Measurements from ENCODE around the gene NR2C2.

Gene NR2C2

DNA sequence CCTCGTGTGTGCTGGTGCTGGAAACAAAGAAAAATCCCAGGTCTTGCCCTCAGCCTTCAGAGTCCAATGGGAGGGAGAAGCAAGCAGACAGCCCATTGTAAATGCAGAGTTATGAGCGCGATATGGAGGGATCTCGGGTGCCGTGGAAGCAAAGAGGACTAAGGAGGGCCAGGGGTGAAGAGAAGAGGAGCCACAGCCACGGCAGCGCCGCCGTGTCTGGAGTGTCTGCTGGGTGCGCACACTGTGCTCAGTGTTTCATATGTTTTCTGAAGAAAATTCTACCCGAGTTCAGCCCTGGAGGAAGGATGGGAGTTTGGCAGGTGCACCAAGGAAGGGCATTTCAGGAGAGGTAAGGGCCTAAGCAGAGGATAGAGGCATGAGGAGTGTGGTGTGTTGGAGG is 35.7 kb upstream of the NR2C2 start:
- H3K4me2 ChIP-seq (ENCODE audit: low read length): no peak overlapping the region
- H3K4ac ChIP-seq (ENCODE audit: low read depth, low read length): no peak overlapping the region
- no peaks in the 10 kb centered on the region for H3K4me1 ChIP-seq (ENCODE audit: control insufficient read depth, low read depth, low read length)
- no peak overlapping the region for H3K9ac ChIP-seq (ENCODE audit: low read length)
- no peak for DNase-seq
- H3K56ac ChIP-seq (ENCODE audit: low read length): no peak overlapping the region
- no peak overlapping the region for H4K8ac ChIP-seq (ENCODE audit: low read depth, low read length)
- WGBS (ENCODE audit: extremely low coverage, insufficient coverage, low lambda C conversion rate): no CpG with 5 or more reads among the region's 11 CpGs
- H3K23ac ChIP-seq (ENCODE audit: low read length): no peak overlapping the region
- no peaks in the 10 kb centered on the region for H3K36me3 ChIP-seq (ENCODE audit: control insufficient read depth, insufficient read depth, low read length)
- H2BK120ac ChIP-seq (ENCODE audit: low read depth, low read length): no peak overlapping the region
- H2BK15ac ChIP-seq (replicated peaks; ENCODE audit: low read depth): no peak overlapping the region
- H3K27me3 ChIP-seq (ENCODE audit: insufficient read depth, low read length, poor library complexity): no peaks in the 10 kb centered on the region
- H2BK5ac ChIP-seq (ENCODE audit: low read length): no peak overlapping the region
- H3K18ac ChIP-seq (ENCODE audit: low read length): no peak overlapping the region
- no peaks in the 10 kb centered on the region for H3K79me1 ChIP-seq (ENCODE audit: low read length)
- no peak overlapping the region for H4K5ac ChIP-seq (ENCODE audit: low read length)
- H3K27ac ChIP-seq (ENCODE audit: low read depth, low read length): no peak overlapping the region
- no peak overlapping the region for H3K4me3 ChIP-seq (ENCODE audit: low read length)
- no peaks in the 10 kb centered on the region for H3K79me2 ChIP-seq (ENCODE audit: control insufficient read depth, insufficient read depth, low read length)
- no peak overlapping the region for H2AK5ac ChIP-seq (ENCODE audit: low read length)

DNA sequence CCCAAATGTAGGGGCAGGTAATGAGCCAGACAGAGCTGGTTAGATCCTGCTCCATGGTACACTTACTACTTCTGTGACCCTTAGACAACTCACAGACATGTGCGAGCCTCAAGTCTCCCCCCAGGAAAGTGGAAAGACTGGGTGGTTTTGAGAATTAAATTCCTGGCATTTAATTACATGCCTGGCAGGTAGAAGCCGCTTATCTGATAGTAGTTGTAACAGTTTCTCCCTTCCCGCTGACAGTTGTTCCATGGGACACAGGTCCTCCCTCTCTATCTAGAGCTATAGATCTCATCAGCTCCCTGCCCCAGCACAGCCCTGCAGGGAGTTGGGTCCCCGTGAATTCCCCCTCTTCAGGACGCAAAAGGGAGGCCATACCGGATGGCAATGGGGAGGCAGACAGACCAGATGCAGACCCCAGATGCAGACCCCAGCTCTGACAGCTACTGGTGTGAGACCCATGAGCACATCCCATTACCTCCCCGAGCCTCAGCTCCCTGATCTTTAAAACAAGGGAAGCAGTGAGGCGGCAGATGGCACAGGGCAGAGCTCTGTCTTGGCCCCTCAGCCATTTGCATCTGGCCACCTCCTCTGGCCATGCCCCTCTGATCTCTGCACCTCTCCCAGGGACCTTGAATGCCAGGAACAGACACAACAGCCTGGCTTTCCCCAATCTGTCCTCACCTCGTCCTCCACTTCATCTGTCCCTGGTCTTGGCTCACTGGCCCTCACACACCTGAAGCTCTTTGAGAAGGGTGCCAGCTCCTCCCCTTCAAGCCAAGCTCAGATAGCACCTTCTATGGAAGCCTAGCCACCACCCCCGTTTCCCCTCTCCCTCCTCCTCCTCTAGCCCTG is 34.1 kb upstream of the NR2C2 start:
- H3K4me3 ChIP-seq (ENCODE audit: low read length): no peak overlapping the region
- no peak overlapping the region for H3K9ac ChIP-seq (ENCODE audit: low read length)
- H3K27ac ChIP-seq (ENCODE audit: low read depth, low read length): no peak overlapping the region
- H3K79me2 ChIP-seq (ENCODE audit: control insufficient read depth, insufficient read depth, low read length): no peaks in the 10 kb centered on the region
- H4K5ac ChIP-seq (ENCODE audit: low read length): no peak overlapping the region
- no peak overlapping the region for H2BK15ac ChIP-seq (replicated peaks; ENCODE audit: low read depth)
- no peak overlapping the region for H4K8ac ChIP-seq (ENCODE audit: low read depth, low read length)
- H2AK5ac ChIP-seq (ENCODE audit: low read length): no peak overlapping the region
- H3K36me3 ChIP-seq (ENCODE audit: control insufficient read depth, insufficient read depth, low read length): no peaks in the 10 kb centered on the region
- DNase-seq: peak; percentile 31
- no peaks in the 10 kb centered on the region for H3K79me1 ChIP-seq (ENCODE audit: low read length)
- H2BK5ac ChIP-seq (ENCODE audit: low read length): no peak overlapping the region
- H3K23ac ChIP-seq (ENCODE audit: low read length): no peak overlapping the region
- no CpG with 5 or more reads among the region's 10 CpGs for WGBS (ENCODE audit: extremely low coverage, insufficient coverage, low lambda C conversion rate)
- H3K27me3 ChIP-seq (ENCODE audit: insufficient read depth, low read length, poor library complexity): no peaks in the 10 kb centered on the region
- no peak overlapping the region for H3K4ac ChIP-seq (ENCODE audit: low read depth, low read length)
- no peak overlapping the region for H3K56ac ChIP-seq (ENCODE audit: low read length)
- H2BK120ac ChIP-seq (ENCODE audit: low read depth, low read length): no peak overlapping the region
- H3K4me2 ChIP-seq (ENCODE audit: low read length): no peak overlapping the region
- H3K4me1 ChIP-seq (ENCODE audit: control insufficient read depth, low read depth, low read length): no peaks in the 10 kb centered on the region
- H3K18ac ChIP-seq (ENCODE audit: low read length): no peak overlapping the region

DNA sequence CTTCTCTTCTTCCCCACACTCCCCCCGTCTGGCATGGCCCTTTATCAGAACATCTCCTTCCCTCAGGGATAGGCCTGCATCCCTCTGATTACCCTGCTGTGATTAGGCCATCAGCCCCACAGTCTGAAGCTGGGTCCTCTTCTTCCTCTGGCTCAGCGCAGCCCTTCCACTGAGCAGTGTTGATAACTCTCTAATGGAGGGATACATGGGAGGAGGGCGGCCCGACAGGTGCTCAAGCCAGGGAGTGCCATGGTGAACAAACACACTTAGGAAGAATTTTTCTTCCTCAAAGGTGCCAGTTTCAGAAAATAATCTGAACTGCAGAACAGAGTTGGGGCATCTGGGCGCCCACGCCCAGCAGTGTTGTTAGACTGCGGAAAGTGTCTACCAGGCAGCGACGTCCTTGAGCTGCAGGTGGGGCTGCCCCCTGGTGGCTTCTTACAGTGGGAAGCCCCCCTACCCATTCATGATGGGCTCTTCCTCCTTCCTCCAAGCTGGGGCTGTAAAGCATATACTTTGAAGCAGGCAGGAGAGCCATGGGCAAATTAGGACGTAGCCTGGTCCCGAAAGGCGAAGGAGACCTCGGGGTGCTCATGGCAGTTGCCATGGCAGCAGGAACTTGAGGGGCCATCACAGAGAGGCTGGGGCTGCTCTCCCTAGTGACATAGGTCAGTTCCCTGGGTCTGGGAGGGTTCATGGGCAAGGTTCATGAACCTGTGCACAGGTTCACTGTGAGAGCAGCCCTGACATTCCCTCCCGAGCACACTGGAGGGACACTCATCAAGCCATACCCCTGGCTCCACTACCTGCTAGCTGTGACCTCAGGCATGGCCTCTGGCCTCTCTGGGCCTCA is 33.2 kb upstream of the NR2C2 start:
- Histone ChIP-seq H2BK120ac (ENCODE audit: low read depth, low read length) (no peak overlapping the region), H4K5ac (ENCODE audit: low read length) (no peak overlapping the region), H3K36me3 (ENCODE audit: control insufficient read depth, insufficient read depth, low read length) (no peaks in the 10 kb centered on the region), H3K4ac (ENCODE audit: low read depth, low read length) (no peak overlapping the region), H3K27me3 (ENCODE audit: insufficient read depth, low read length, poor library complexity) (no peaks in the 10 kb centered on the region), H3K4me2 (ENCODE audit: low read length) (no peak overlapping the region), H3K18ac (ENCODE audit: low read length) (no peak overlapping the region), H3K79me2 (ENCODE audit: control insufficient read depth, insufficient read depth, low read length) (no peaks in the 10 kb centered on the region), H3K9ac (ENCODE audit: low read length) (no peak overlapping the region), H3K4me1 (ENCODE audit: control insufficient read depth, low read depth, low read length) (no peaks in the 10 kb centered on the region), H2BK15ac (replicated peaks; ENCODE audit: low read depth) (no peak overlapping the region), H3K79me1 (ENCODE audit: low read length) (no peaks in the 10 kb centered on the region), H2AK5ac (ENCODE audit: low read length) (no peak overlapping the region), H3K27ac (ENCODE audit: low read depth, low read length) (no peak overlapping the region), H4K8ac (ENCODE audit: low read depth, low read length) (no peak overlapping the region), H3K56ac (ENCODE audit: low read length) (no peak overlapping the region), H3K4me3 (ENCODE audit: low read length) (no peak overlapping the region), H2BK5ac (ENCODE audit: low read length) (no peak overlapping the region), H3K23ac (ENCODE audit: low read length) (no peak overlapping the region)
- WGBS (ENCODE audit: extremely low coverage, insufficient coverage, low lambda C conversion rate): no CpG with 5 or more reads among the region's 14 CpGs
- peak; percentile 42 for DNase-seq

DNA sequence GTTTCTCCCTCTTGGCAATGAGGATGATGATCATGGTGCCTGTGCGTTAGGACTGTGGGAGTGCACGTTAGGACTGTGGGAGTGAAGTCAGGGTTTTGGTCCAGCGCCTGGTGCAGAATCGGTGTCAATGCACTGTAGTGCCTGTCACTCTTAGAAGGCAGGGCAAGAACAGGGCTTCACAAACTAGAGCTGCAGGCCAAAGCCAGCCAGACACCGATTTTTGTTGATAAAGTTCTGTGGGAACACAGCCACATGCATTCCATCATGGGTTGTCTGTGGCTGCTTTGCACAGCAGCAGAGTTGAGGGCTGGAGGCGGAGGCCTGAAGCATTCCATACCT is 32.6 kb upstream of the NR2C2 start:
- no peak overlapping the region for H4K5ac ChIP-seq (ENCODE audit: low read length)
- no peak overlapping the region for H3K23ac ChIP-seq (ENCODE audit: low read length)
- H3K27me3 ChIP-seq (ENCODE audit: insufficient read depth, low read length, poor library complexity): no peaks in the 10 kb centered on the region
- no peak overlapping the region for H3K4ac ChIP-seq (ENCODE audit: low read depth, low read length)
- H3K79me1 ChIP-seq (ENCODE audit: low read length): no peaks in the 10 kb centered on the region
- H3K56ac ChIP-seq (ENCODE audit: low read length): no peak overlapping the region
- H3K9ac ChIP-seq (ENCODE audit: low read length): no peak overlapping the region
- DNase-seq: no peak
- no CpG with 5 or more reads among the region's 6 CpGs for whole genome bisulfite sequencing (ENCODE audit: extremely low coverage, insufficient coverage, low lambda C conversion rate)
- no peak overlapping the region for H2BK120ac ChIP-seq (ENCODE audit: low read depth, low read length)
- no peaks in the 10 kb centered on the region for H3K36me3 ChIP-seq (ENCODE audit: control insufficient read depth, insufficient read depth, low read length)
- no peak overlapping the region for H2BK5ac ChIP-seq (ENCODE audit: low read length)
- no peaks in the 10 kb centered on the region for H3K4me1 ChIP-seq (ENCODE audit: control insufficient read depth, low read depth, low read length)
- H4K8ac ChIP-seq (ENCODE audit: low read depth, low read length): no peak overlapping the region
- H3K4me2 ChIP-seq (ENCODE audit: low read length): no peak overlapping the region
- no peaks in the 10 kb centered on the region for H3K79me2 ChIP-seq (ENCODE audit: control insufficient read depth, insufficient read depth, low read length)
- no peak overlapping the region for H3K4me3 ChIP-seq (ENCODE audit: low read length)
- no peak overlapping the region for H2BK15ac ChIP-seq (replicated peaks; ENCODE audit: low read depth)
- H2AK5ac ChIP-seq (ENCODE audit: low read length): no peak overlapping the region
- H3K27ac ChIP-seq (ENCODE audit: low read depth, low read length): no peak overlapping the region
- no peak overlapping the region for H3K18ac ChIP-seq (ENCODE audit: low read length)

DNA sequence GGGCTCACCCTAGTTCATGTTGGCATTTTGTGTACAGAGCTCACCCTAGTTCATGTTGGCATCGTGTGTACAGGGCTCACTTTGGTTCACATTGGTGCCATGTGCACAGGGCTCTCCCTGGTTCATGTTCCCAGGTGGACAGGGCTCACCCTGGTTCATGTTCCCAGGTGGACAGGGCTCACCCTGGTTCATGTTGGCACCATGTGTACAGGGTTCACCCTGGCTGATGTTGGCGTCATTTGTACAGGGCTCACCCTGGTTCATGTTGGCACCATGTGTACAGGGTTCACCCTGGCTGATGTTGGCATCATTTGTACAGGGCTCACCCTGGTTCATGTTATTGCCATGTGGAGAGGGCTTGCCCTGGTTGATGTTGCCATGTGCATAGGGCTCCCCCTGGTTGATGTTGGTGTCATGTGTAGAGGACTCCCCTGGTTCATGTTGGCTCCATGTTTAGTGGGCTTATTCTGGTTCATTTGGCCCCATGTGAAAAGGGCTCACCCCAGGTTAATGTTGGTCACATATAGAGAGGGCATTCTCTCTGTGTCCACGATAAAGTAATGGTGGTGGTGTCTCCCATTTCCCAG is 31.7 kb upstream of the NR2C2 start:
- Histone ChIP-seq H2BK5ac (ENCODE audit: low read length) (no peak overlapping the region), H3K27me3 (ENCODE audit: insufficient read depth, low read length, poor library complexity) (no peaks in the 10 kb centered on the region), H4K8ac (ENCODE audit: low read depth, low read length) (no peak overlapping the region), H3K4me1 (ENCODE audit: control insufficient read depth, low read depth, low read length) (no peaks in the 10 kb centered on the region), H3K4me2 (ENCODE audit: low read length) (no peak overlapping the region), H3K79me2 (ENCODE audit: control insufficient read depth, insufficient read depth, low read length) (no peaks in the 10 kb centered on the region), H3K36me3 (ENCODE audit: control insufficient read depth, insufficient read depth, low read length) (no peaks in the 10 kb centered on the region), H3K56ac (ENCODE audit: low read length) (no peak overlapping the region), H3K27ac (ENCODE audit: low read depth, low read length) (no peak overlapping the region), H2BK15ac (replicated peaks; ENCODE audit: low read depth) (no peak overlapping the region), H3K18ac (ENCODE audit: low read length) (no peak overlapping the region), H2AK5ac (ENCODE audit: low read length) (no peak overlapping the region), H3K4me3 (ENCODE audit: low read length) (no peak overlapping the region), H2BK120ac (ENCODE audit: low read depth, low read length) (no peak overlapping the region), H3K4ac (ENCODE audit: low read depth, low read length) (no peak overlapping the region), H4K5ac (ENCODE audit: low read length) (no peak overlapping the region), H3K9ac (ENCODE audit: low read length) (no peak overlapping the region), H3K23ac (ENCODE audit: low read length) (no peak overlapping the region), H3K79me1 (ENCODE audit: low read length) (no peaks in the 10 kb centered on the region)
- no peak for DNase-seq
- WGBS (ENCODE audit: extremely low coverage, insufficient coverage, low lambda C conversion rate): no CpG with 5 or more reads among the region's 3 CpGs

Measured in mesendoderm (in vitro differentiated cells).